Esophagus squamous epithelium (tissue), 5 donors: Measurements from ENCODE around the gene ZIC2. TPM values are rescaled to one million over a fixed set of nuclear protein-coding genes. Genes with fewer than 3 reads are reported as not detected.

ENCODE experiments used
- DNase-seq: peaks from one replicate; lab custom pipeline; 2025; lab: John Stamatoyannopoulos, UW
- H3K27ac ChIP-seq, 4 donors: fragments of 200-600 bp; sonication (generic); one replicate each; pipeline ENCODE4 v1.5.1; 2016 to 2019; ENCODE audit warnings: mild to moderate bottlenecking in 1 of 4
- H3K27me3 ChIP-seq, 4 donors: fragments of 200-600 bp; sonication (generic); 1 replicate in 3 of 4; 2 replicates in 1 of 4; pipeline versions ENCODE4 v1.5.1 to v1.6.0; 2017 to 2021; ENCODE audit warnings: antibody characterized with exemption in 1 of 4
- H3K36me3 ChIP-seq, 3 donors: fragments of 200-600 bp; sonication (generic); one replicate each; pipeline ENCODE4 v1.5.1; 2016 to 2019
- H3K4me1 ChIP-seq, 3 donors: fragments of 200-600 bp; sonication (generic); one replicate each; pipeline ENCODE4 v1.5.1; 2017 to 2019
- H3K4me3 ChIP-seq, 4 donors: fragments of 200-600 bp; sonication (generic); 1 replicate in 3 of 4; 2 replicates in 1 of 4; pipeline ENCODE4 v1.5.1; 2016 to 2019; ENCODE audit warnings: mild to moderate bottlenecking in 2 of 4, moderate library complexity in 1 of 4
- H3K9me3 ChIP-seq, 3 donors: fragments of 200-600 bp; sonication (generic); one replicate each; pipeline ENCODE4 v1.5.1; 2016 to 2019
- POLR2A ChIP-seq, 4 donors: fragments of 450-650 bp; IDR thresholded peaks; one replicate each; pipeline ENCODE4 v1.6.1; 2017; ENCODE audit warnings: antibody characterized with exemption in 4 of 4, mild to moderate bottlenecking in 4 of 4, moderate library complexity in 3 of 4
- WGBS, 2 donors: methylation state at CpG; one replicate each; pipeline ENCODE4 v1.1.5; 2018; 5-methylcytosine and 5-hydroxymethylcytosine counted together
- intact Hi-C: fragments of 100-400 bp; cut with DNase I; formaldehyde crosslinking; loops from one replicate; pipeline ENCODE4 v1.15.0; 2022
- total RNA-seq, 4 donors: library from RNA; depleted of rRNA; stranded (reverse); fragments of >200 nt; gene quantifications; one replicate each; pipeline ENCODE4 v1.1.0, GENCODE V29; 2016
- TF ChIP-seq, protein P1 (sequence below), 6 experiments: fragments of 450-650 bp in 4 of 6; fragments of 200-600 bp in 2 of 6; sonication (generic) in 2 of 6; IDR thresholded peaks; one replicate each; pipeline ENCODE4 v1.5.1; 2016 to 2019; ENCODE audit warnings: antibody characterized with exemption in 6 of 6, mild to moderate bottlenecking in 4 of 6, moderate library complexity in 4 of 6
- donor health status: DM: yes; HTN: yes; CAD: no.

The ZIC2 gene
- total RNA-seq, 4 donors from 2014 or later = under 0.01 TPM; not detected in 3

DNA sequence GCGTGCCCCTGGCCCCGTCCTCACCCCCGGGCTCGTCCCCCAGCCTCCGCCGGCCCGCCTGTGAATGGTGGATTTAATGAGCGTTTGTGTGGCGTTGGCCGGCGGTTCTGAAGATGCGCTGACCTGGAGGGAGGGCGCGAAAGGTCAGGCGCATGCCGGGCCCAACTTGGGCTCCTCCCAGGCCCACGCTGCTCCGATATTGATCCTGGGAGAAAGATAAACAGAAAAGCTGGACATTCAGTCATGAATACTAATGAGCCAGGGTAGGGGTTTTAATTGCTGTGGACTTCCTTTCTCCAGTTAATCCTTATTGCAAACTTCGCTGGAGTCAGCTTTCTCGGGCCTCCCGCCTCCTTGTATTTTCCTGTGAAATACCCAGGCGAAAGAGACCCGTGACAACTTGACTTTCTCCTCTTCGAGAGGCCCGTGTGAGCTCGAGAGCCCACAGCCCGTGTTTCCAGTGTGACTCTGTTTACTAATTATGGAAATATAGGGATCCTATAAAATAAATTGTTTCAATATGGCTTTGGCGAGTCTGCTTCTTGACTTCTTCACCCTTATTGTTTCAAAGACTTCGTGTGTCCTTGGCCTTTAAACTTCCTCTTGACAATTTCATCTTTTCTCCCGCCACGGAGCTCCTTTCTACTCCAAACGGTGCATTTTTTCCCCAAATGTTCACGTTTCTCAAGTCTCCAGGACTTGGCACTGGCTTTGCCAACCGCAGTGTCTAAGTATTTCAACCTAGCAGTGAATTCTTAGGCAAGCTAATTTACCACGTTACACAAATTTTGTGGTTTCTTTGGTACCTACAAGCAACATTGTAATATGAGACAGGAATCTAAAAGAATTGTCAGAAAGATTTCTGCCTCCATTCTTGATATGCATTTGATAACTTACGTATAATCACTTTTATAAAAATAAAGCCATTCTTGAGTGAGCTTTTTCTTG is 10.5 kb downstream of the ZIC2 start:
- H3K36me3 ChIP-seq = no peaks in the 10 kb centered on the region
- H3K9me3 ChIP-seq = peaks cover 0 to 8% (median 0%) of the 10 kb centered on the region in 3 donors
- no peak for TF ChIP-seq POLR2A (IDR thresholded peaks at IDR 0.05)
- TF ChIP-seq, protein P1, sequence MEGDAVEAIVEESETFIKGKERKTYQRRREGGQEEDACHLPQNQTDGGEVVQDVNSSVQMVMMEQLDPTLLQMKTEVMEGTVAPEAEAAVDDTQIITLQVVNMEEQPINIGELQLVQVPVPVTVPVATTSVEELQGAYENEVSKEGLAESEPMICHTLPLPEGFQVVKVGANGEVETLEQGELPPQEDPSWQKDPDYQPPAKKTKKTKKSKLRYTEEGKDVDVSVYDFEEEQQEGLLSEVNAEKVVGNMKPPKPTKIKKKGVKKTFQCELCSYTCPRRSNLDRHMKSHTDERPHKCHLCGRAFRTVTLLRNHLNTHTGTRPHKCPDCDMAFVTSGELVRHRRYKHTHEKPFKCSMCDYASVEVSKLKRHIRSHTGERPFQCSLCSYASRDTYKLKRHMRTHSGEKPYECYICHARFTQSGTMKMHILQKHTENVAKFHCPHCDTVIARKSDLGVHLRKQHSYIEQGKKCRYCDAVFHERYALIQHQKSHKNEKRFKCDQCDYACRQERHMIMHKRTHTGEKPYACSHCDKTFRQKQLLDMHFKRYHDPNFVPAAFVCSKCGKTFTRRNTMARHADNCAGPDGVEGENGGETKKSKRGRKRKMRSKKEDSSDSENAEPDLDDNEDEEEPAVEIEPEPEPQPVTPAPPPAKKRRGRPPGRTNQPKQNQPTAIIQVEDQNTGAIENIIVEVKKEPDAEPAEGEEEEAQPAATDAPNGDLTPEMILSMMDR (IDR thresholded peaks at IDR 0.05) = no peak
- DNase-seq = no peak
- H3K27me3 ChIP-seq = peaks cover 71 to 100% (median 90%) of the 10 kb centered on the region in 4 donors
- H3K27ac ChIP-seq = no peak overlapping the region
- WGBS, 2 donors = 18 to 24% methylated on average over 18 to 28 of the region's 36 CpGs
- no peak overlapping the region for H3K4me3 ChIP-seq
- intact Hi-C loops = no loop called here
- H3K4me1 ChIP-seq = peaks cover 0 to 48% (median 7%) of the 10 kb centered on the region in 3 donors

DNA sequence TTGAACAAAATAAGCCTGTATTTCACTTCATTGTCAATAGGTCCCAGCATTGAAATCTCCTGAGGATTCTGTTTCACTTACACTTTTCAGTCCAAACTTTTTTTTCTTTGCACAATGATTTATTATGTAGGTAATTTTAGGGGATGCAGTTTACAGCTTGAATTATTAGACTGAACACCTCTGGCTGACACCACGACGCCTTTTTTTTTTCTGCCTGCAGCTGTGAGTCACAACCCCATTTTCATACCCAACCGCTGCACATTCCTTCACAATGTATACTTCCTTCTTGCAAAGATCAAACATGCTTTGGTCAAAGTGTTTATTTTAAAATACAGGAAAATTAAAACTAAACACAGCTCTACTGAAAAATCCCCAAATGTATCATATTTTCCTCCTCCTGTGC is 11.4 kb downstream of the ZIC2 start:
- H3K27ac ChIP-seq = no peak overlapping the region

DNA sequence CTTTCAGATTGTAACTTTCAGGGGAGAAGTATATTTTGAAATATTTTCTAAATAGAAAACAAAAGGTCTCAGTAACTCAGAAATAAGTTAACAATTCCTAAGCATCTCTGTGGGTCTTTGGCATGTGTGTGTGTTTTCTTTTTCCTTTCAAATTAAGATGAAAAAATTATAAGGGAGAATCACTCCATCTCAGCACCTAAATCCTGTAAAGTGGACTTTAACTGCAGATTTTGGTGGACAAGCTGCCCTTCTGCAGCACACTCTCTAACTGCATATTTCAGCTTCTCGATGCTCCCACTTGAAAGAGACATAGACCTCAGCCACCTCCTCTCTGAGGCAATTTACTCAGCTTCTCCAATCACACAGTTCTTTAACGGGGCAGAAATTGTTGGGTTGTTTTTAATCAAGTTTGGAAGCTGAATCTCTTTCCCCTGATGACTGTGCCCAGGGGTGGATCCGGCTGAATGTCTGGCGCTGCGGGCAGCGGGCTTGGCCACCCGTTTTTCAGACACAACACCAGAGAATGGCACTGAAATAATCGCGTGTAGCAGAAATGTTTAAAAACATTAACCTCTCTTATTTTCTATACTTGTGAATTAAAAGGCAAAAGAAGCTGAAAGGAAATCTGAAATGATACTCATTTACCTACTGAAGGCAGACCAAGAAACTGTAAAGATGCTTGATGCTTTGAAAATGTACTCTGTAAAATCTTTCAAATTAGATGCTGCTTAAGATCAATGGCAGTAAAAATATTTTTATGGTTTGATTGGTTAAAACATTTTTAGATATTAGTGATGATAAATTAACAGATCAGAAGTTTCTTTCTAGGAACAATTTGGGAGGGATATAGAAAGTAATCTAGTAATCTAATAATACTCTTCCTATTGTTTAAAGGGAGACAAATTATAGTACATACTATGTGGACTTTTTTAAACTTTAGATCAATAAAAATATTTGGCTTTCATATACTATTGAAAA is 12.4 kb downstream of the ZIC2 start:
- peaks cover 59 to 100% (median 84%) of the 10 kb centered on the region in 4 donors for H3K27me3 ChIP-seq
- peaks cover 0 to 8% (median 0%) of the 10 kb centered on the region in 3 donors for H3K9me3 ChIP-seq
- H3K36me3 ChIP-seq = no peaks in the 10 kb centered on the region
- peaks cover 0 to 47% (median 7%) of the 10 kb centered on the region in 3 donors for H3K4me1 ChIP-seq
- H3K4me3 ChIP-seq = no peak overlapping the region
- DNase-seq = no peak
- intact Hi-C loops = no loop called here
- TF ChIP-seq POLR2A (IDR thresholded peaks at IDR 0.05) = no peak
- TF ChIP-seq, protein P1 (IDR thresholded peaks at IDR 0.05) = no peak
- no peak overlapping the region for H3K27ac ChIP-seq
- WGBS, 2 donors = 10 to 12% methylated on average over 9 of the region's 9 CpGs

More for the DNA sequence above, 11.4 kb downstream of the ZIC2 start:
- TF ChIP-seq POLR2A (IDR thresholded peaks at IDR 0.05) = no peak
- TF ChIP-seq, protein P1 (IDR thresholded peaks at IDR 0.05) = no peak
- peaks cover 0 to 8% (median 0%) of the 10 kb centered on the region in 3 donors for H3K9me3 ChIP-seq
- intact Hi-C loops = no loop called here
- DNase-seq = no peak
- no peak overlapping the region for H3K4me3 ChIP-seq
- H3K4me1 ChIP-seq = peaks cover 0 to 53% (median 7%) of the 10 kb centered on the region in 3 donors
- peaks cover 69 to 100% (median 91%) of the 10 kb centered on the region in 4 donors for H3K27me3 ChIP-seq
- WGBS, 2 donors = 2 to 5% methylated on average over 3 of the region's 3 CpGs
- no peaks in the 10 kb centered on the region for H3K36me3 ChIP-seq

DNA sequence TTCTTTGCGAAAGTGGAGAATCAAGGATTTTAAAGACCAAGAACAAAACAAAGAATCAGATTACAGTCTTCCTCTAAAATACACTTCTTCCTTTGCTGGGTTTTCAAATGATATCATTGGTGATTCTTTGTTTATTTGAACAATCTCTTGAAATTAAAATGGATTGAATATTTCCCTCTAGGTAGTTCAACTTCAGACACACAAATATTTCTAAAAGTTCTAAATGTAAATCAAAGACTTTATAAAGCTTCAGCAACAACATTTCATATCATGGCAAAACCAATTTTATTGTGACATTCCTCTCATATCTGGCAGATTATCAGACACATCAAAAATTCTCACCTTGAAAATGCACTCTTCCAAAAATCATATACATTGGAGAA is 13.0 kb downstream of the ZIC2 start:
- 28 to 33% methylated on average over 1 of the region's 1 CpG for WGBS, 2 donors
- no peak for TF ChIP-seq POLR2A (IDR thresholded peaks at IDR 0.05)
- TF ChIP-seq, protein P1 (IDR thresholded peaks at IDR 0.05) = no peak
- intact Hi-C loops = no loop called here
- peaks cover 0 to 8% (median 0%) of the 10 kb centered on the region in 3 donors for H3K9me3 ChIP-seq
- no peak overlapping the region for H3K27ac ChIP-seq
- peaks cover 0 to 40% (median 1%) of the 10 kb centered on the region in 3 donors for H3K4me1 ChIP-seq
- H3K36me3 ChIP-seq = no peaks in the 10 kb centered on the region
- DNase-seq = no peak
- H3K27me3 ChIP-seq = peaks cover 57 to 100% (median 78%) of the 10 kb centered on the region in 4 donors
- H3K4me3 ChIP-seq = no peak overlapping the region
